ENCODE results near the gene IGFL1.
"Not testable (repeated sequence)": the region's sequence is repeated elsewhere in the genome, so short reads cannot be mapped to it uniquely, and the experiment has no call there.

IGFL1 gene

DNA sequence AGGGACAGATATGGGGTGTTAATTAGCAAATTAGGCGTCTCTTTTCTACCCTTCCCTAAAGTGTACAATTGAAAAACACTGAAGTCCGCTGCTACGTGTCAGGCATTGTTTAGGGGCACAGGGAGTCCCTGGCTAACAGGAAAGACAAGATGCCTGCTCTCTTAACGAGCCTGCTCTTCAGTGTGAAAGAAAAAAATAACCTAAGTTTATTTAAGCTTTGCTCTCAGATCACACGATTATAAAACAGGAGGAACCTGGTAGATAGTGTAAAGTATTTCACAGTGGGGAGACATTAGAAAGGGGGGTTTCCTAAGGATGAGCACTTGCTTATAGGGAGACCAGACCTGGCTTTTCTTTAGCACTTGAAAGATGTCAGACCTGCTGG, 42.8 kb upstream of the IGFL1 start:
- TF ChIP-seq, protein P1, sequence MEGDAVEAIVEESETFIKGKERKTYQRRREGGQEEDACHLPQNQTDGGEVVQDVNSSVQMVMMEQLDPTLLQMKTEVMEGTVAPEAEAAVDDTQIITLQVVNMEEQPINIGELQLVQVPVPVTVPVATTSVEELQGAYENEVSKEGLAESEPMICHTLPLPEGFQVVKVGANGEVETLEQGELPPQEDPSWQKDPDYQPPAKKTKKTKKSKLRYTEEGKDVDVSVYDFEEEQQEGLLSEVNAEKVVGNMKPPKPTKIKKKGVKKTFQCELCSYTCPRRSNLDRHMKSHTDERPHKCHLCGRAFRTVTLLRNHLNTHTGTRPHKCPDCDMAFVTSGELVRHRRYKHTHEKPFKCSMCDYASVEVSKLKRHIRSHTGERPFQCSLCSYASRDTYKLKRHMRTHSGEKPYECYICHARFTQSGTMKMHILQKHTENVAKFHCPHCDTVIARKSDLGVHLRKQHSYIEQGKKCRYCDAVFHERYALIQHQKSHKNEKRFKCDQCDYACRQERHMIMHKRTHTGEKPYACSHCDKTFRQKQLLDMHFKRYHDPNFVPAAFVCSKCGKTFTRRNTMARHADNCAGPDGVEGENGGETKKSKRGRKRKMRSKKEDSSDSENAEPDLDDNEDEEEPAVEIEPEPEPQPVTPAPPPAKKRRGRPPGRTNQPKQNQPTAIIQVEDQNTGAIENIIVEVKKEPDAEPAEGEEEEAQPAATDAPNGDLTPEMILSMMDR (IDR thresholded peaks at IDR 0.05; ENCODE audit: low read depth, low read length), result no peak
- H3K4me3 ChIP-seq (ENCODE audit: low read depth, low read length), result no peak overlapping the region
- no peak for DNase-seq (ENCODE audit: low read depth, low spot score)
- in situ Hi-C loops (cut with HindIII; ENCODE audit: low sequenced_read_pairs), result no loop called here

DNA sequence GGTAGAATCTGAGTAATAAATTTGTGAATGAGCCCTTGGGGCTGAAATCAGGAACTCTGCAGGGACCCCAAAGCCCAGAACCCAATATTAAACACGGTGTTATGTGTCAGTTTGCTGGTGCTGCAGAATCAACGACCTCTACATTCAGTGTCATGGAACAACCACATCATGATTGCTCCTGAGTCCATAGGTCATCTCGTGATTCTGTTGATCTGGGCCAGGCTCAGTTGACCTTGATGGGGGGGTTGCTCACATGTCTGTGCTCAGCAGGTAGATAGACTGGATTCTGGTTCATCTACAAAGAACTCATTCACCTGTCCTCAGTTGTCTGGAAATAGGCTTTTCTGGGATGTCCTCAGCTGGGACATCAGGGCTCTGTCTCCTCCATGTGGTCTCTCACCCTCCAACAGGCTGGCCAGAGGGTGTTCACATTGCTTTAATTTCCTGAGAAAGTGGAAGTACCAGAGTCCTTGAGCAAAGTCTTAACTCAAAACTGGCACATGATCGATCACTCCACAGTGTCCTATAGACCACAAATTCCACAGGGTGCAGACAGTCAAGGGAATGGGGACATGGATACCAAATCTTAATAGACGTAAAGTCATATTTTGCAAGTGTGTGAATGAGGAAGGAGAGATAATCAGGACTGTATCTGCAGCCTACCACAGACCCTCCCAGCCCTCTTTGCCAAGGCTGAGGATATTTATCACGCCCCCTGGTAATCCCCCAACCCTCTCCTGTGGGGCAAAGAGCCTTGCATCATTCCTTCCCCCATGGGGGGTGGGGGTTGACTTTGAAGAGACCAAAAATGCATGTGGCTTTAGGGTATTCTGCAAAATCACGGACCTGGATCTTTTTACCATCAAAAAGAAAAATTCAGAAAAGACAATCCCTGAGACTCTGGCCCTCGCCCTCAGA, 39.3 kb upstream of the IGFL1 start:
- TF ChIP-seq, protein P1 (IDR thresholded peaks at IDR 0.05; ENCODE audit: low read depth, low read length), result no peak
- DNase-seq (ENCODE audit: low read depth, low spot score), result no peak
- H3K4me3 ChIP-seq (ENCODE audit: low read depth, low read length), result no peak overlapping the region
- in situ Hi-C loops (cut with HindIII; ENCODE audit: low sequenced_read_pairs), result no loop called here

DNA sequence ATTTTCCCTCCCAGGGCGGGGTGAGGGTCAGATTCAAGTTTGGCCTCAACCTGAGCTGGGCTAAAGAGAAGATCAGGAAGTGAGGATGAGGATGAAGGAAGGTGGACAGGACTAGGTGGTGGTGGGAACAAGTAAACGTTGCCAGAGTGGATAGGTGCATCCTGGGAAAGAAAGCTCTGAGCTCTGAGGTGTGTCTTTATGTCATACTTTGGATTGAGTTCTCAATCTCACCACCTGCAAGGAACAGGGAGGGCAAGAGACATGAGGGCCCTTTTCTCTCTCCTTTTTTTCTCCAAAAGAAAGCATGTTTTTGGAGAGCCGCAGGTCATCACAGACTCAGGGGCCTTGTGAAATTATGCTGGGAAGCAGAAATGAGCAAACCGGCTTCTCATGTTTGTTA, 38.2 kb upstream of the IGFL1 start:
- in situ Hi-C loops (cut with HindIII; ENCODE audit: low sequenced_read_pairs), result no loop called here
- H3K4me3 ChIP-seq (ENCODE audit: low read depth, low read length), result no peak overlapping the region
- DNase-seq (ENCODE audit: low read depth, low spot score), result no peak
- TF ChIP-seq, protein P1 (IDR thresholded peaks at IDR 0.05; ENCODE audit: low read depth, low read length), result no peak

DNA sequence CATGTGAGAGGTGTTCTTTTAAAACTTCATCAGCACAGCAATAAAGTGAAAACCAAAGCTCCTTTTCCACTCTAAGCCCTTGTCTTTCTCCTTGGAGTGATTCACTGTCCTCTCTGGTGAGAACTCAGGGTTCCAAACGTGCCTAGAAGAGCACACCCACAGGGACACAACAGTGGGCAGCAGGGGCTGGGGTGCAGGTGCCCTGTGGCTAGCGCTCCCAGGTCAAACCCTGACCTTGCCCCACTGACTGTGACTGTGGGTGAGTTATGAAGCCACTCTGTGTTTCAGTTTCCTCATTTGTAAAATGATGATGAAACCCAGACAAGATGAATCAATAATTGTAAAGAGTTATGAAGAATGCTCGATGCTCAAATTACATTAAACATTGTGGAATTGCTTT, 37.6 kb upstream of the IGFL1 start:
- DNase-seq (ENCODE audit: low read depth, low spot score), result no peak
- in situ Hi-C loops (cut with HindIII; ENCODE audit: low sequenced_read_pairs), result no loop called here
- TF ChIP-seq, protein P1 (IDR thresholded peaks at IDR 0.05; ENCODE audit: low read depth, low read length), result no peak
- H3K4me3 ChIP-seq (ENCODE audit: low read depth, low read length), result no peak overlapping the region

DNA sequence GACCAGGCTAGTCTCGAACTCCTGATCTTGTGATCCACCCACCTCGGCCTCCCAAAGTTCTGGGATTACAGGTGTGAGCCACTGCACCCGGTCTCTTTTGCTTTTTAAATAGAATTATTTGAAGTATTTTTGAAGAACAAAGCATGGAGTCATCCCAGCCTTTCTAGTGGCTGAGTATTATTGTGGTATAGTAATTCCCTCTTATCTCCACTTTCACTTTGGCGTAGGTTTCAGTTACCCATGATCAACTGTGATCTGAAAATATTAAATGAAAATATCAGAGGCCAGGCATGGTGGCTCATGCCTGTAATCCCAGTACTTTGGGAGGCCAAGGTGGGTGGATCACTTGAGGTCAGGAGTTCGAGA, 36.9 kb upstream of the IGFL1 start:
- DNase-seq (ENCODE audit: low read depth, low spot score); in situ Hi-C loops (cut with HindIII; ENCODE audit: low sequenced_read_pairs): not testable (repeated sequence)

DNA sequence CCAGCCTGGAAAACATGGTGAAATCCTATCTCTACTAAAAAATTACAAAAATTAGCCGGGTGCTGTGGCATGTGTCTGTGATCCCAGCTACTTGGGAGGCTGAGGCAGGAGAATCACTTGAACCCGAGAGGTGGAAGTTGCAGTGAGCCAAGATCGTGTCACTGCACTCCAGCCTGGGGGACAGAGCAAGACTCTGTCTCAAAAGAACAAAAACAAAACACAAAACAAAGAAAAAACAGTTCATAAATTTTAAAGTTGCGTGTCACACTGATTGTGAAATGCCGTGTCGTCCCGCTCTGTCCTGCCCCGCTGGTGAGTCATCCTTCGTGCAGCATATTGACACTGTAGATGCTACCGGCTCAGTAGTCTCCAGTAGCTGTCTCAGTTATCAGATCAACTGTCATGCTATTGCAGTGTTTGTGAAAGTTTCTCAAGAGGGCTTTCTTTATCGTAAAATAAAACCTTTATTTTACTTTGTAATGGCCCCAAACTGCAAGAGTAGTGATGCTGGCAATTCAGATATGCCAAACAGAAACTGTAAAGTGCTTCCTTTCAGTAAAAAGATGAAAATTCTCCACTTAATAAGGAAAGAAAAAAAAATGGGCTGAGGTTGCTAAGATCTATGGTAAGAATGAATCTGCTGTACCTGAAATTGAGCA, 36.4 kb upstream of the IGFL1 start:
- peak; percentile 17 for DNase-seq (ENCODE audit: low read depth, low spot score)
- in situ Hi-C loops (cut with HindIII; ENCODE audit: low sequenced_read_pairs), result no loop called here
- TF ChIP-seq, protein P1 (IDR thresholded peaks at IDR 0.05; ENCODE audit: low read depth, low read length), result no peak
- H3K4me3 ChIP-seq (ENCODE audit: low read depth, low read length), result no peak overlapping the region

More for the DNA sequence above, 36.9 kb upstream of the IGFL1 start:
- not testable (repeated sequence) for H3K4me3 ChIP-seq (ENCODE audit: low read depth, low read length)

DNA sequence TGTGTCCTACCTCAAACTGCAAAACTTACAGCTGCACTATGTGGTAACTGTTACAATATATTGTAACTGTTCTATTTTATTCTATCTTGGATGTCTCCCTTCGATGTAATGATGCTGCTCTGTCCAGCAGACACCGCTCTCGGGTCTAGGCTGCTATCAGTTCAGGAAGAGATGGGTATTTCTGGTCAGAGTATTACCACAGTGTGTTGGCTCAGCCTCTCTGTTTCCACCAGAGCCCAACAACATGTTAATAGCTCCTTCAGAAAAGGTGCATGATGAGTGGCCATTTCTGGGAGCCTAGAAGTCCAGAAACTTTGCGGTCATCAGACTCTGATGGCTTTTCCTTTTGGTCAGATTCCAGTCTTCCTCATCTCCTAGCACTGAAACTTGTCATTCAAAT, 35.9 kb upstream of the IGFL1 start:
- no peak for DNase-seq (ENCODE audit: low read depth, low spot score)
- no peak overlapping the region for H3K4me3 ChIP-seq (ENCODE audit: low read depth, low read length)
- TF ChIP-seq, protein P1 (IDR thresholded peaks at IDR 0.05; ENCODE audit: low read depth, low read length), result no peak
- in situ Hi-C loops (cut with HindIII; ENCODE audit: low sequenced_read_pairs), result no loop called here

Data from astrocyte of the spinal cord (primary cell).